Panc1 (cell line): ENCODE data around the gene ZW10.

Source experiments
- POLR2AphosphoS5 ChIP-seq: IDR thresholded peaks from 2 replicates; pipeline ENCODE4 v1.6.1; 2012; ENCODE audit warnings: mild to moderate bottlenecking, low read depth, low read length, moderate library complexity
- TCF7L2 ChIP-seq: IDR thresholded peaks from 2 replicates; pipeline ENCODE4 v1.6.1; 2011; ENCODE audit warnings: mild to moderate bottlenecking, low read depth, low read length, inconsistent platforms
- TF ChIP-seq, protein P1 (sequence below): fragments of 450-650 bp; IDR thresholded peaks from 2 replicates; pipeline ENCODE4 v1.5.1; 2017; ENCODE audit warnings: mild to moderate bottlenecking
- TF ChIP-seq, protein P2 (sequence below), 2 experiments: IDR thresholded peaks; 2 replicates each; pipeline ENCODE4 v1.6.1; 2011 to 2012; ENCODE audit warnings: low read depth in 2 of 2, control low read depth in 1 of 2, low read length in 1 of 2, mild to moderate bottlenecking in 1 of 2, moderate library complexity in 1 of 2; ENCODE audit not compliant: insufficient read depth in 1 of 2

DNA sequence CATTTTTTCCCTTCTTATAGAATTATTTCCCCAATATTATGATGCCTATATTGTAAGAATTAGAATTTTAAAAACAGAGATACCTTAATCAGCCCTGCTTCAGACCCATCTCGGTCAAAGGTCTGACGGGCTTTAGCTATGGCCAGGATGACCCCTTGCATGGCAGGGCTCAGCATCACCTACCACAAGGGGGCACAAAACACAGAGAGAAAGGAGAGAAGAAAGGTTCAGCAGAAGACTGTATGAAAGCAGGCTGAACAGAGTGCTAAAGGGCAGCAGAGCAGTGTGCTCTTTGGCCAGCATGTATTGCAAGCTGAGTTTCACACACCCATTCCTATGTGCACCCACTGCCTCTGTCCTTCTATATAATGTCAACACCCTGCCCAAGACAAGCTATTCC is 32.9 kb upstream of the ZW10 start:
- TF ChIP-seq, protein P1, sequence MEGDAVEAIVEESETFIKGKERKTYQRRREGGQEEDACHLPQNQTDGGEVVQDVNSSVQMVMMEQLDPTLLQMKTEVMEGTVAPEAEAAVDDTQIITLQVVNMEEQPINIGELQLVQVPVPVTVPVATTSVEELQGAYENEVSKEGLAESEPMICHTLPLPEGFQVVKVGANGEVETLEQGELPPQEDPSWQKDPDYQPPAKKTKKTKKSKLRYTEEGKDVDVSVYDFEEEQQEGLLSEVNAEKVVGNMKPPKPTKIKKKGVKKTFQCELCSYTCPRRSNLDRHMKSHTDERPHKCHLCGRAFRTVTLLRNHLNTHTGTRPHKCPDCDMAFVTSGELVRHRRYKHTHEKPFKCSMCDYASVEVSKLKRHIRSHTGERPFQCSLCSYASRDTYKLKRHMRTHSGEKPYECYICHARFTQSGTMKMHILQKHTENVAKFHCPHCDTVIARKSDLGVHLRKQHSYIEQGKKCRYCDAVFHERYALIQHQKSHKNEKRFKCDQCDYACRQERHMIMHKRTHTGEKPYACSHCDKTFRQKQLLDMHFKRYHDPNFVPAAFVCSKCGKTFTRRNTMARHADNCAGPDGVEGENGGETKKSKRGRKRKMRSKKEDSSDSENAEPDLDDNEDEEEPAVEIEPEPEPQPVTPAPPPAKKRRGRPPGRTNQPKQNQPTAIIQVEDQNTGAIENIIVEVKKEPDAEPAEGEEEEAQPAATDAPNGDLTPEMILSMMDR, result peak; percentile 78
- TF ChIP-seq POLR2AphosphoS5, result no peak
- TF ChIP-seq, protein P2, sequence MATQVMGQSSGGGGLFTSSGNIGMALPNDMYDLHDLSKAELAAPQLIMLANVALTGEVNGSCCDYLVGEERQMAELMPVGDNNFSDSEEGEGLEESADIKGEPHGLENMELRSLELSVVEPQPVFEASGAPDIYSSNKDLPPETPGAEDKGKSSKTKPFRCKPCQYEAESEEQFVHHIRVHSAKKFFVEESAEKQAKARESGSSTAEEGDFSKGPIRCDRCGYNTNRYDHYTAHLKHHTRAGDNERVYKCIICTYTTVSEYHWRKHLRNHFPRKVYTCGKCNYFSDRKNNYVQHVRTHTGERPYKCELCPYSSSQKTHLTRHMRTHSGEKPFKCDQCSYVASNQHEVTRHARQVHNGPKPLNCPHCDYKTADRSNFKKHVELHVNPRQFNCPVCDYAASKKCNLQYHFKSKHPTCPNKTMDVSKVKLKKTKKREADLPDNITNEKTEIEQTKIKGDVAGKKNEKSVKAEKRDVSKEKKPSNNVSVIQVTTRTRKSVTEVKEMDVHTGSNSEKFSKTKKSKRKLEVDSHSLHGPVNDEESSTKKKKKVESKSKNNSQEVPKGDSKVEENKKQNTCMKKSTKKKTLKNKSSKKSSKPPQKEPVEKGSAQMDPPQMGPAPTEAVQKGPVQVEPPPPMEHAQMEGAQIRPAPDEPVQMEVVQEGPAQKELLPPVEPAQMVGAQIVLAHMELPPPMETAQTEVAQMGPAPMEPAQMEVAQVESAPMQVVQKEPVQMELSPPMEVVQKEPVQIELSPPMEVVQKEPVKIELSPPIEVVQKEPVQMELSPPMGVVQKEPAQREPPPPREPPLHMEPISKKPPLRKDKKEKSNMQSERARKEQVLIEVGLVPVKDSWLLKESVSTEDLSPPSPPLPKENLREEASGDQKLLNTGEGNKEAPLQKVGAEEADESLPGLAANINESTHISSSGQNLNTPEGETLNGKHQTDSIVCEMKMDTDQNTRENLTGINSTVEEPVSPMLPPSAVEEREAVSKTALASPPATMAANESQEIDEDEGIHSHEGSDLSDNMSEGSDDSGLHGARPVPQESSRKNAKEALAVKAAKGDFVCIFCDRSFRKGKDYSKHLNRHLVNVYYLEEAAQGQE (IDR thresholded peaks at IDR 0.05; ENCODE audit: insufficient read depth in 1 of 2, low read depth in 2 of 2, low read length in 1 of 2), result no peak
- TF ChIP-seq TCF7L2, result no peak
